Glutamatergic neuron (in vitro differentiated cells): Measurements from ENCODE around the gene ITM2C. TPM values are rescaled to one million over a fixed set of nuclear protein-coding genes. Genes with fewer than 3 reads are reported as not detected.

Experiments used
- DNase-seq: peaks from one replicate; pipeline ENCODE4 v3.0.0; 2022
- H3K27ac Mint-ChIP-seq: one replicate; pipeline ENCODE4 v1.8.0; 2020; ENCODE audit warnings: mild to moderate bottlenecking, mixed read lengths, inconsistent platforms; ENCODE audit not compliant: unreplicated experiment
- H3K27me3 Mint-ChIP-seq: one replicate; pipeline ENCODE4 v1.8.0; 2020; ENCODE audit warnings: mild to moderate bottlenecking, moderate library complexity, mixed read lengths, inconsistent platforms; ENCODE audit not compliant: unreplicated experiment
- H3K36me3 Mint-ChIP-seq: one replicate; pipeline ENCODE4 v1.8.0; 2020; ENCODE audit warnings: mild to moderate bottlenecking, mixed read lengths, inconsistent platforms; ENCODE audit not compliant: unreplicated experiment
- H3K4me1 Mint-ChIP-seq: one replicate; pipeline ENCODE4 v1.8.0; 2020; ENCODE audit warnings: mild to moderate bottlenecking, low read depth, mixed read lengths, inconsistent platforms; ENCODE audit not compliant: unreplicated experiment
- H3K4me3 Mint-ChIP-seq: one replicate; pipeline ENCODE4 v1.8.0; 2020; ENCODE audit warnings: mild to moderate bottlenecking, mixed read lengths, inconsistent platforms; ENCODE audit not compliant: unreplicated experiment
- H3K9me3 Mint-ChIP-seq: one replicate; pipeline ENCODE4 v1.8.0; 2020; ENCODE audit warnings: mild to moderate bottlenecking, moderate library complexity, mixed read lengths, inconsistent platforms; ENCODE audit not compliant: unreplicated experiment
- CTCF ChIP-seq: fragments of 200-600 bp; sonication (generic); IDR thresholded peaks from one replicate; pipeline ENCODE4 v1.5.0; 2021; ENCODE audit not compliant: partially characterized antibody, unreplicated experiment
- total RNA-seq: library from RNA; stranded (reverse); fragmentation: NEBNext Ultra II Directional; extraction: Animal tissue kit (Norgen Biotek cat#: 25700); gene quantifications from one replicate; pipeline ENCODE4 v1.2.1, GENCODE V29; 2021; ENCODE audit not compliant: unreplicated experiment

ITM2C gene
- total RNA-seq, 1 donor from 2014 or later = 72.0 TPM

GRCh38 chr2:230912046-230912445 is 47.3 kb downstream of the ITM2C start:
- no peak overlapping the region for H3K27ac Mint-ChIP-seq
- no peak overlapping the region for H3K4me3 Mint-ChIP-seq
- peaks cover 8% of the 10 kb centered on the region for H3K9me3 Mint-ChIP-seq
- no peaks in the 10 kb centered on the region for H3K27me3 Mint-ChIP-seq
- H3K36me3 Mint-ChIP-seq = peaks cover 13% of the 10 kb centered on the region
- no peaks in the 10 kb centered on the region for H3K4me1 Mint-ChIP-seq
- DNase-seq = no peak
- no peak for TF ChIP-seq CTCF

- Mint-ChIP-seq H3K27me3 (no peaks in the 10 kb centered on the region), H3K27ac (no peak overlapping the region)
Measured at GRCh38 chr2:230912724-230913123, 48.0 kb downstream of the ITM2C start.

DNA sequence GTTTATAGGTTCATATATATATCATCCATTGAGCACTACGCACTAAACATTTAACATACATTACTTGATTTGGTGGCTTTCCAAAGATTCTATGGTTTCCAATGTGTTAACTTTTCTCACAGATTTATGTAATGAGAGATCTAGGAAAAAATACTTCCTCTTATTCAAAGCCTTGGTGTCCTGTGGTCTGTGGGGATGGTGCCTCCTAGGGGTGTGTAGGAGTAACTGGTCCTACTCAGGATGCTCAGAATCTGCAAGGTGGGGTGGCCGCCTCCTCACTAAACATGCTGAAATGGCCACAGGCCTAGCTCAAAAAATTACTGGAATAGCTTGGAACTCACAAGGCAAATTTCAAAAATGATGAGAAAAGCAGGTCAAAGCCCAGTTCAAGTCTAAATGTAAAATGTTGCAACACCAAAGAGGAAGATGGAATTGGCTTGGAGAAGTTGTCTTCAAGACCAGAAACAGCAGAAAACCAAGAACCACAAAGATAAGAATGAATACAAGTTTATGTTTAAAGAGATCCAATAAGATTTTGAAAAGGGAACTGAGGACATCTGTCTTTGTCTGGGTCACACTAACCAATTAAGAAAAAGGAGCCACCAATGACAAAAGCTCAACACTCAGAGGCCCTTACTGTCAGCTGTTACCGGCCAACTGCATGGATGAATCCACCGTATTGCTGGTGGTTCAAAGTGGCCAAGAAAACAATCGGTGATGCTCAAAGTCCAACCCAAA is 48.8 kb downstream of the ITM2C start:
- H3K4me1 Mint-ChIP-seq = no peaks in the 10 kb centered on the region
- no peak for DNase-seq
- H3K36me3 Mint-ChIP-seq = peaks cover 13% of the 10 kb centered on the region
- no peak overlapping the region for H3K4me3 Mint-ChIP-seq
- H3K9me3 Mint-ChIP-seq = peaks cover 5% of the 10 kb centered on the region
- no peak overlapping the region for H3K27ac Mint-ChIP-seq
- H3K27me3 Mint-ChIP-seq = no peaks in the 10 kb centered on the region
- peak; percentile 35 for TF ChIP-seq CTCF

More at GRCh38 chr2:230912724-230913123, 48.0 kb downstream of the ITM2C start:
- peaks cover 13% of the 10 kb centered on the region for H3K36me3 Mint-ChIP-seq
- no peaks in the 10 kb centered on the region for H3K4me1 Mint-ChIP-seq
- TF ChIP-seq CTCF = no peak
- peaks cover 6% of the 10 kb centered on the region for H3K9me3 Mint-ChIP-seq
- H3K4me3 Mint-ChIP-seq = no peak overlapping the region
- DNase-seq = no peak

DNA sequence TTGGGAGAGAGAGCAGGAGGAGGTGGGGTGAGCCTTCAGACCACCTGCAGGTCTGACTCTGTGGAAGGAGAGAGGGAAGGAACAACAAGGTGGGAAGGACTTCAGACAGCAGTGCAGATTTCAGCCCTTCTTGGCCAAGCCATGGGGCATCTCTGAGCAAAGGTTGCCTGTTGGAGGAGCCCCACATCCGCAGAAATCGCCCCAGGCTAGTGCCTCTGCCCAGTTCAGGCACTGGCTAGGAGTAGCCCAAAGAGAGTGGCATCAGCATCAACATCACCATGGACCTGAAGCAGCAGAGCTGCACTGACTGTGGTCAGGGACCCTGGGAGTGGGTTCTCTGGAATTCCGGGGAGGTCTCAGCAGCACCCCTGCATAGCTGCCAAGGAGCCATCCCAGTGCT is 50.1 kb downstream of the ITM2C start:
- no peak for TF ChIP-seq CTCF
- H3K4me1 Mint-ChIP-seq = no peaks in the 10 kb centered on the region
- no peaks in the 10 kb centered on the region for H3K27me3 Mint-ChIP-seq
- H3K4me3 Mint-ChIP-seq = no peak overlapping the region
- H3K27ac Mint-ChIP-seq = no peak overlapping the region
- DNase-seq = no peak
- peaks cover 4% of the 10 kb centered on the region for H3K9me3 Mint-ChIP-seq
- peaks cover 7% of the 10 kb centered on the region for H3K36me3 Mint-ChIP-seq

- Mint-ChIP-seq H3K9me3 (peaks cover 3% of the 10 kb centered on the region), H3K36me3 (peaks cover 5% of the 10 kb centered on the region), H3K4me3 (no peak overlapping the region), H3K27ac (no peak overlapping the region), H3K4me1 (no peaks in the 10 kb centered on the region), H3K27me3 (no peaks in the 10 kb centered on the region)
- no peak for TF ChIP-seq CTCF
- DNase-seq = no peak
Measured at GRCh38 chr2:230915319-230915718, 50.6 kb downstream of the ITM2C start.
